Adipose tissue (tissue), 3 donors: ENCODE data around the gene SOCS7. TPM values are rescaled to one million over a fixed set of nuclear protein-coding genes. Genes with fewer than 3 reads are reported as not detected.

Experiments used
- H3K27ac ChIP-seq: one replicate; pipeline ENCODE4 v1.5.1; 2013; ENCODE audit warnings: low read depth, low read length
- whole genome bisulfite sequencing, 3 donors: extraction: QIAGEN DNeasy Blood & Tissue Kit; methylation state at CpG; one replicate each; pipeline ENCODE4 v1.1.7; 2013; 5-methylcytosine and 5-hydroxymethylcytosine counted together
- polyA plus RNA-seq, 3 donors: library from polyadenylated mRNA; stranded (reverse); fragments of 200-250 nt; gene quantifications; one replicate each; pipeline ENCODE4 v1.2.3, GENCODE V29; 2013
- donor health status: healthy with polysubstance abuse.
- donor health status: Bipolar disorder and iron deficiency.
- donor health status: healthy.

SOCS7 gene
- polyA plus RNA-seq, 3 donors, result 4.9 to 9.7 (median 6.3) TPM

- 73 to 87% (median 85%) methylated on average over 7 of the region's 7 CpGs for WGBS, 3 donors
- H3K27ac ChIP-seq, result no peak overlapping the region
Measured at GRCh38 chr17:38354466-38354865, 2.8 kb downstream of the SOCS7 start.

GRCh38 chr17:38355251-38355650, 3.6 kb downstream of the SOCS7 start:
- 84 to 93% (median 87%) methylated on average over 4 of the region's 4 CpGs for WGBS, 3 donors
- H3K27ac ChIP-seq, result no peak overlapping the region

- H3K27ac ChIP-seq, result no peak overlapping the region
- 11 to 53% (median 52%) methylated on average over 2 of the region's 2 CpGs for WGBS, 3 donors
Measured at GRCh38 chr17:38357486-38358123, 6.0 kb downstream of the SOCS7 start.

GRCh38 chr17:38358586-38359513, 7.2 kb downstream of the SOCS7 start:
- no peak overlapping the region for H3K27ac ChIP-seq
- WGBS, 3 donors, result 68 to 77% (median 74%) methylated on average over 9 of the region's 9 CpGs

- 85 to 87% (median 87%) methylated on average over 5 of the region's 5 CpGs for WGBS, 3 donors
- H3K27ac ChIP-seq, result no peak overlapping the region
Measured at GRCh38 chr17:38361694-38362465, 10.2 kb downstream of the SOCS7 start.

GRCh38 chr17:38363016-38363415, 11.4 kb downstream of the SOCS7 start:
- no peak overlapping the region for H3K27ac ChIP-seq
- WGBS, 3 donors, result 93 to 98% (median 97%) methylated on average over 5 of the region's 5 CpGs

- 90 to 95% (median 94%) methylated on average over 8 of the region's 8 CpGs for WGBS, 3 donors
- H3K27ac ChIP-seq, result no peak overlapping the region
Measured at GRCh38 chr17:38364741-38365140, 13.1 kb downstream of the SOCS7 start.

GRCh38 chr17:38369124-38369886, 17.7 kb downstream of the SOCS7 start:
- 69 to 91% (median 87%) methylated on average over 8 of the region's 8 CpGs for WGBS, 3 donors
- H3K27ac ChIP-seq, result no peak overlapping the region

GRCh38 chr17:38379448-38379847, 27.8 kb downstream of the SOCS7 start:
- no peak overlapping the region for H3K27ac ChIP-seq

GRCh38 chr17:38395090-38395489, 43.4 kb downstream of the SOCS7 start:
- WGBS, 3 donors, result 95 to 98% (median 97%) methylated on average over 4 of the region's 4 CpGs
- no peak overlapping the region for H3K27ac ChIP-seq

More at GRCh38 chr17:38379448-38379847, 27.8 kb downstream of the SOCS7 start:
- 56 to 81% (median 71%) methylated on average over 1 of the region's 1 CpG for WGBS, 3 donors

- no peak overlapping the region for H3K27ac ChIP-seq
- WGBS, 3 donors, result 95 to 98% (median 96%) methylated on average over 2 of the region's 2 CpGs
Measured at GRCh38 chr17:38397227-38397626, 45.6 kb downstream of the SOCS7 start.

GRCh38 chr17:38400286-38400685, 48.6 kb downstream of the SOCS7 start:
- no peak overlapping the region for H3K27ac ChIP-seq
- 84 to 87% (median 85%) methylated on average over 6 of the region's 6 CpGs for WGBS, 3 donors

GRCh38 chr17:38401459-38401858, 49.8 kb downstream of the SOCS7 start:
- 83 to 88% (median 85%) methylated on average over 4 of the region's 4 CpGs for WGBS, 3 donors
- H3K27ac ChIP-seq, result no peak overlapping the region

GRCh38 chr17:38402897-38403296, 51.3 kb downstream of the SOCS7 start:
- WGBS, 3 donors, result 93 to 95% (median 94%) methylated on average over 5 of the region's 5 CpGs
- H3K27ac ChIP-seq, result no peak overlapping the region

- 56 to 59% (median 57%) methylated on average over 4 of the region's 4 CpGs for WGBS, 3 donors
- no peak overlapping the region for H3K27ac ChIP-seq
Measured at GRCh38 chr17:38403491-38403890, 51.8 kb downstream of the SOCS7 start.

- WGBS, 3 donors, result 77 to 80% (median 77%) methylated on average over 16 of the region's 16 CpGs
- no peak overlapping the region for H3K27ac ChIP-seq
Measured at GRCh38 chr17:38404174-38404943, 52.7 kb downstream of the SOCS7 start.

GRCh38 chr17:38405654-38406053, 54.0 kb downstream of the SOCS7 start:
- no peak overlapping the region for H3K27ac ChIP-seq
- WGBS, 3 donors, result 88 to 89% (median 88%) methylated on average over 4 of the region's 4 CpGs
